ENCODE measurements around the gene SLC44A5. TPM values are rescaled to one million over a fixed set of nuclear protein-coding genes. Genes with fewer than 3 reads are reported as not detected.

Gene SLC44A5
- total RNA-seq, 1 donor from 2014 or later: not detected

Other genes starting within 250 kb of the SLC44A5 start
- 58.4 and 60.5 TPM in 2 replicates for gene ACADM, start 113.6 kb upstream of the SLC44A5 start, total RNA-seq
- gene RABGGTB, start 175.1 kb upstream of the SLC44A5 start, total RNA-seq: 219 and 230 TPM in 2 replicates
- 0.60 and 0.62 TPM in 2 replicates for gene MSH4, start 185.8 kb upstream of the SLC44A5 start, total RNA-seq

Measured in activated T-helper 2 cell treated with anti-CD3 and anti-CD28 coated beads, Interferon-gamma antibody, Interleukin-2, Interleukin-4, amounts not matched to agents 10 μg/mL and 5 μg/mL and 100 μg/mL, durations not matched to agents 14 hours and 24 hours and 36 hours (primary cell).